ENCODE measurements around the gene MARCHF6. TPM values are rescaled to one million over a fixed set of nuclear protein-coding genes. Genes with fewer than 3 reads are reported as not detected.

MARCHF6 gene
- total RNA-seq, 1 experiment from 2014 or later, result 129 TPM

GRCh38 chr5:10317825-10318682 is 35.4 kb upstream of the MARCHF6 start:
- H3K36me3 ChIP-seq (ENCODE audit: insufficient read depth, low read length, poor library complexity, severe bottlenecking), result no peaks in the 10 kb centered on the region
- no peak overlapping the region for H3K4me3 ChIP-seq (ENCODE audit: low read depth, low read length, poor library complexity, severe bottlenecking)
- no peaks in the 10 kb centered on the region for H3K4me1 ChIP-seq (ENCODE audit: insufficient read depth, low read length, poor library complexity, severe bottlenecking)
- no peaks in the 10 kb centered on the region for H3K9me3 ChIP-seq (ENCODE audit: low read depth, low read length, poor library complexity, severe bottlenecking)
- no TSS peak for BruUV-seq (replicated peaks)
- DNase-seq (ENCODE audit: low spot score), result peak; percentile 53
- CTCF ChIA-PET, result no interaction called here
- TF ChIP-seq CTCF (conservative IDR thresholded peaks at IDR 0.05; ENCODE audit: low read depth, low read length) (no peak), EZH2 (IDR thresholded peaks at IDR 0.05; ENCODE audit: borderline replicate concordance, low read depth, low read length, poor library complexity, severe bottlenecking) (no peak)
- no peak overlapping the region for H3K27ac ChIP-seq (ENCODE audit: low read depth, low read length, poor library complexity, severe bottlenecking)
- no peaks in the 10 kb centered on the region for H3K27me3 ChIP-seq (replicated peaks; ENCODE audit: insufficient read depth, low read depth, low read length, poor library complexity)
- intact Hi-C loops (cut with micrococcal nuclease; ENCODE audit: unreplicated experiment), result no loop called here
- POLR2A ChIA-PET (ENCODE audit: low non-redundant PET), result no interaction called here

- intact Hi-C loops (cut with micrococcal nuclease; ENCODE audit: unreplicated experiment), result no loop called here
- DNase-seq (ENCODE audit: low spot score), result no peak
- no TSS peak for BruUV-seq (replicated peaks)
- TF ChIP-seq EZH2 (IDR thresholded peaks at IDR 0.05; ENCODE audit: borderline replicate concordance, low read depth, low read length, poor library complexity, severe bottlenecking) (no peak), CTCF (conservative IDR thresholded peaks at IDR 0.05; ENCODE audit: low read depth, low read length) (no peak)
- Histone ChIP-seq H3K27me3 (replicated peaks; ENCODE audit: insufficient read depth, low read depth, low read length, poor library complexity) (no peaks in the 10 kb centered on the region), H3K9me3 (ENCODE audit: low read depth, low read length, poor library complexity, severe bottlenecking) (no peaks in the 10 kb centered on the region), H3K4me3 (ENCODE audit: low read depth, low read length, poor library complexity, severe bottlenecking) (no peak overlapping the region), H3K36me3 (ENCODE audit: insufficient read depth, low read length, poor library complexity, severe bottlenecking) (no peaks in the 10 kb centered on the region), H3K4me1 (ENCODE audit: insufficient read depth, low read length, poor library complexity, severe bottlenecking) (no peaks in the 10 kb centered on the region), H3K27ac (ENCODE audit: low read depth, low read length, poor library complexity, severe bottlenecking) (no peak overlapping the region)
- ChIA-PET POLR2A (ENCODE audit: low non-redundant PET) (no interaction called here), CTCF (no interaction called here)
Measured at GRCh38 chr5:10319202-10319851, 34.2 kb upstream of the MARCHF6 start.

GRCh38 chr5:10320793-10321192 is 32.7 kb upstream of the MARCHF6 start:
- H3K4me3 ChIP-seq (ENCODE audit: low read depth, low read length, poor library complexity, severe bottlenecking), result no peak overlapping the region
- intact Hi-C loops (cut with micrococcal nuclease; ENCODE audit: unreplicated experiment), result no loop called here
- ChIA-PET POLR2A (ENCODE audit: low non-redundant PET) (no interaction called here), CTCF (no interaction called here)
- no TSS peak for BruUV-seq (replicated peaks)
- no peaks in the 10 kb centered on the region for H3K4me1 ChIP-seq (ENCODE audit: insufficient read depth, low read length, poor library complexity, severe bottlenecking)
- no peaks in the 10 kb centered on the region for H3K27me3 ChIP-seq (replicated peaks; ENCODE audit: insufficient read depth, low read depth, low read length, poor library complexity)
- no peak overlapping the region for H3K27ac ChIP-seq (ENCODE audit: low read depth, low read length, poor library complexity, severe bottlenecking)
- TF ChIP-seq CTCF (conservative IDR thresholded peaks at IDR 0.05; ENCODE audit: low read depth, low read length) (no peak), EZH2 (IDR thresholded peaks at IDR 0.05; ENCODE audit: borderline replicate concordance, low read depth, low read length, poor library complexity, severe bottlenecking) (no peak)
- no peaks in the 10 kb centered on the region for H3K9me3 ChIP-seq (ENCODE audit: low read depth, low read length, poor library complexity, severe bottlenecking)
- no peaks in the 10 kb centered on the region for H3K36me3 ChIP-seq (ENCODE audit: insufficient read depth, low read length, poor library complexity, severe bottlenecking)
- no peak for DNase-seq (ENCODE audit: low spot score)
